CD4-positive, alpha-beta T cell treated with Interleukin-15 for 4 hours (primary cell): Measurements from ENCODE around the gene ZDHHC16.
"Not testable (repeated sequence)": the region's sequence is repeated elsewhere in the genome, so short reads cannot be mapped to it uniquely, and the experiment has no call there.

Experiments used
- DNase-seq: peaks from one replicate; pipeline ENCODE4 v3.0.0-alpha.2; 2020; ENCODE audit warnings: low spot score

ZDHHC16 gene

GRCh38 chr10:97445722-97446639 lies at the start of gene ZDHHC16, which contains the start of gene EXOSC1:
TSS of gene ZDHHC16 (plus strand) at chr10:97446175. CDS start at chr10:97451676, 5,501 bp downstream.
TSS of gene EXOSC1 (minus strand) at chr10:97446006. CDS start at chr10:97445985, 21 bp downstream.
- peak; percentile 92 for DNase-seq

- peak; percentile 33 for DNase-seq
These were observed 46.0 kb upstream of the ZDHHC16 start for GRCh38 chr10:97399843-97400545.

- peak; percentile 94 for DNase-seq
These were observed 45.1 kb upstream of the ZDHHC16 start, which contains the start of gene RRP12 for GRCh38 chr10:97400665-97401454. TSS of gene RRP12 (minus strand) at chr10:97401340. CDS start at chr10:97401231, 109 bp downstream.

GRCh38 chr10:97401455-97401919 lies 44.5 kb upstream of the ZDHHC16 start:
- DNase-seq = no peak

GRCh38 chr10:97404044-97404443 lies 41.9 kb upstream of the ZDHHC16 start:
- DNase-seq = no peak

GRCh38 chr10:97406064-97406463 lies 39.9 kb upstream of the ZDHHC16 start:
- DNase-seq = no peak

- not testable (repeated sequence) for DNase-seq
These were observed 39.5 kb upstream of the ZDHHC16 start for GRCh38 chr10:97406483-97406882.

GRCh38 chr10:97407211-97407951 lies 38.6 kb upstream of the ZDHHC16 start:
- peak; percentile 80 for DNase-seq

- DNase-seq = no peak
These were observed 38.1 kb upstream of the ZDHHC16 start for GRCh38 chr10:97407952-97408248.

- no peak for DNase-seq
These were observed 37.4 kb upstream of the ZDHHC16 start for GRCh38 chr10:97408496-97408992.

- no peak for DNase-seq
These were observed 34.6 kb upstream of the ZDHHC16 start for GRCh38 chr10:97411406-97411805.

GRCh38 chr10:97412891-97413304 lies 33.1 kb upstream of the ZDHHC16 start:
- no peak for DNase-seq

GRCh38 chr10:97416565-97416964 lies 29.4 kb upstream of the ZDHHC16 start:
- no peak for DNase-seq

- not testable (repeated sequence) for DNase-seq
These were observed 22.2 kb upstream of the ZDHHC16 start for GRCh38 chr10:97423757-97424098.

- peak; percentile 96 for DNase-seq
These were observed 19.8 kb upstream of the ZDHHC16 start, which contains the start of gene PGAM1 for GRCh38 chr10:97425964-97426775. TSS of gene PGAM1 (plus strand) at chr10:97426191. CDS start at chr10:97426308, 117 bp downstream.

- DNase-seq = no peak
These were observed 19.0 kb upstream of the ZDHHC16 start for GRCh38 chr10:97426776-97427570.

- peak; percentile 29 for DNase-seq
These were observed 18.3 kb upstream of the ZDHHC16 start for GRCh38 chr10:97427571-97428179.

GRCh38 chr10:97428572-97428981 lies 17.4 kb upstream of the ZDHHC16 start:
- peak; percentile 41 for DNase-seq

- DNase-seq = no peak
These were observed 11.9 kb upstream of the ZDHHC16 start for GRCh38 chr10:97434055-97434454.
